Endothelial cell of umbilical vein (primary cell): ENCODE data around the gene PNLDC1.
"Not testable (repeated sequence)": the region's sequence is repeated elsewhere in the genome, so short reads cannot be mapped to it uniquely, and the experiment has no call there.

Experiments used
- CTCF ChIP-seq, 2 donors: IDR thresholded peaks; 1 replicate in 1 of 2; 2 replicates in 1 of 2; pipeline ENCODE4 v1.5.1; 2011; ENCODE audit warnings: low read length in 2 of 2, mild to moderate bottlenecking in 2 of 2, moderate library complexity in 2 of 2, control low read depth in 1 of 2, inconsistent platforms in 1 of 2, low read depth in 1 of 2; ENCODE audit not compliant: insufficient read depth in 1 of 2; ENCODE audit errors: extremely low read depth in 1 of 2
- EZH2 ChIP-seq: IDR thresholded peaks from 2 replicates; pipeline ENCODE4 v1.6.1; 2012; ENCODE audit warnings: borderline replicate concordance, low read depth, mild to moderate bottlenecking, moderate library complexity, low read length, inconsistent platforms; ENCODE audit not compliant: severe bottlenecking
- FOS ChIP-seq: IDR thresholded peaks from 2 replicates; pipeline ENCODE4 v1.6.1; 2011; ENCODE audit warnings: mild to moderate bottlenecking, low read length, moderate library complexity, borderline replicate concordance; ENCODE audit not compliant: insufficient read depth
- GATA2 ChIP-seq: IDR thresholded peaks from 2 replicates; pipeline ENCODE4 v1.7.0; 2011; ENCODE audit warnings: low read depth, mild to moderate bottlenecking, moderate library complexity, mixed read lengths, low read length; ENCODE audit not compliant: insufficient read length, insufficient read depth
- POLR2A ChIP-seq: IDR thresholded peaks from 2 replicates; pipeline ENCODE4 v1.6.1; 2012; ENCODE audit warnings: low read depth, mild to moderate bottlenecking, control low read depth, low read length
- TF ChIP-seq, protein P1 (sequence below): IDR thresholded peaks from 2 replicates; pipeline ENCODE4 v1.6.1; 2011; ENCODE audit not compliant: insufficient read depth, insufficient read length

GRCh38 chr6:159848552-159848951 is 48.5 kb downstream of the PNLDC1 start:
- not testable (repeated sequence) for TF ChIP-seq CTCF (IDR thresholded peaks at IDR 0.05; ENCODE audit: extremely low read depth in 1 of 2, insufficient read depth in 1 of 2, low read depth in 1 of 2, low read length in 2 of 2); FOS; POLR2A; GATA2; EZH2
- TF ChIP-seq, protein P1, sequence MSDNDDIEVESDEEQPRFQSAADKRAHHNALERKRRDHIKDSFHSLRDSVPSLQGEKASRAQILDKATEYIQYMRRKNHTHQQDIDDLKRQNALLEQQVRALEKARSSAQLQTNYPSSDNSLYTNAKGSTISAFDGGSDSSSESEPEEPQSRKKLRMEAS, result not testable (repeated sequence)
